HAP-1 (cell line): Measurements from ENCODE around the gene SLC9A3.

Experiments used
- DNase-seq, 2 experiments: peaks; one replicate each; pipeline ENCODE4 v3.0.0-alpha.2; 2016 to 2020; ENCODE audit warnings: low spot score in 2 of 2
- H3K27me3 ChIP-seq: fragments of 250-450 bp; sonication (Bioruptor Pico); 2 replicates; pipeline ENCODE4 v1.5.1; 2020; ENCODE audit warnings: low read depth, mild to moderate bottlenecking, moderate library complexity
- H3K36me3 ChIP-seq: fragments of 250-450 bp; sonication (Bioruptor Pico); replicated peaks from 2 replicates; pipeline ENCODE4 v1.5.1; 2020; ENCODE audit warnings: mild to moderate bottlenecking
- H3K4me1 ChIP-seq: fragments of 250-450 bp; sonication (Bioruptor Pico); 2 replicates; pipeline ENCODE4 v1.5.1; 2020; ENCODE audit warnings: mild to moderate bottlenecking
- H3K4me3 ChIP-seq: fragments of 250-450 bp; sonication (Bioruptor Pico); 2 replicates; pipeline ENCODE4 v1.5.1; 2020; ENCODE audit warnings: mild to moderate bottlenecking, moderate library complexity
- H3K9me3 ChIP-seq: fragments of 250-450 bp; sonication (Bioruptor Pico); 2 replicates; pipeline ENCODE4 v1.5.1; 2020; ENCODE audit warnings: mild to moderate bottlenecking, moderate library complexity
- in situ Hi-C: fragments of 300-500 bp; cut with MboI; formaldehyde crosslinking; loops from 3 replicates; pipeline ENCODE4 v1.14.3; 2020; ENCODE audit warnings: low sequenced_read_pairs, inconsistent platforms, mixed read lengths

Gene SLC9A3

DNA sequence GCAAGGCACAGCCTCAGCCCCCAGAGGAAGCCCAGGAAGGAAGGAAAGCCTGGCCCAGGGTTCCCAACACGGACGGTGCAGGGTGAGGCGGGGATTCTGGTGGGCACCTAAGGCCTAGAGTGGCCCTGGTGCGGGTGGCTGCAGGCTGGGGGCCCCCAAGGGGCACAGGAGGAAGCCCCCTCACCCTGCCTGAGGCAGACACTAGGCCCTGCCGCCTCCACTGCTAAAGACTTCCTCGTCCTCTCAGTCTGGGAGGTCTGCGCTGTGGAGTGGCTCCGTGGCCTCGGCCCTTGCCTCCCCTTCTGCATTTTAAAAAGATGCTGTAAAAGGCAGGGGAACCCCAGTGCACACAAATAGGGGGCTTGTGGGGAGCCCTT is 3.4 kb downstream of the SLC9A3 start:
- H3K4me3 ChIP-seq: no peak overlapping the region
- H3K9me3 ChIP-seq: no peaks in the 10 kb centered on the region
- H3K36me3 ChIP-seq: no peaks in the 10 kb centered on the region
- peaks cover 28% of the 10 kb centered on the region for H3K27me3 ChIP-seq
- in situ Hi-C loops: no loop called here
- DNase-seq: no peak
- H3K4me1 ChIP-seq: no peaks in the 10 kb centered on the region

GRCh38 chr5:520196-520849 is 3.9 kb downstream of the SLC9A3 start:
- no peak for DNase-seq
- H3K4me1 ChIP-seq: no peaks in the 10 kb centered on the region
- no peaks in the 10 kb centered on the region for H3K36me3 ChIP-seq
- no peak overlapping the region for H3K4me3 ChIP-seq
- in situ Hi-C loops: no loop called here
- peaks cover 24% of the 10 kb centered on the region for H3K27me3 ChIP-seq
- no peaks in the 10 kb centered on the region for H3K9me3 ChIP-seq

DNA sequence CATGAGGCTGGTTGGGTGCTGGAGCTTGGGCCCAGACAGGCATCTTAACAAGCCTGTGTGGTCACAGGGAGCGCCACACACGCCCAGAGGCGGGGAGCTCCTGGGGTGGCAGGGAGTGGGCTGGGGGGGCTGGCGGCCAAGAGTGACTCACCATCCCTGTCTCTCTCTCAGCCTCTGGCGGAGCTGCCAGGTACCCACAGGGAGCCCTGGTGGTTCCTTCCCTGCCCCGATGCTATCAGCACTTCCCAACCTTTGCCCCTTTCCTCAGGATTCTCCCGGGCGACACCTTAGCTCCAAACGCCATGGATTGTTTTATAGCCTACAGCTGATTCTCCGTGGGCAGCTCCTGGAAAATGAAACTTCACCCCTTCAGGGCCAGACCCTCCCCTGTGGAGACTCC is 5.5 kb downstream of the SLC9A3 start:
- H3K9me3 ChIP-seq: no peaks in the 10 kb centered on the region
- no peak overlapping the region for H3K4me3 ChIP-seq
- H3K36me3 ChIP-seq: no peaks in the 10 kb centered on the region
- DNase-seq: no peak
- in situ Hi-C loops: no loop called here
- H3K27me3 ChIP-seq: peaks cover 34% of the 10 kb centered on the region
- no peaks in the 10 kb centered on the region for H3K4me1 ChIP-seq

GRCh38 chr5:517535-518100 is 6.6 kb downstream of the SLC9A3 start:
- DNase-seq: no peak
- Histone ChIP-seq H3K27me3 (peaks cover 34% of the 10 kb centered on the region), H3K4me3 (no peak overlapping the region), H3K4me1 (no peaks in the 10 kb centered on the region), H3K36me3 (no peaks in the 10 kb centered on the region), H3K9me3 (no peaks in the 10 kb centered on the region)
- in situ Hi-C loops: no loop called here

DNA sequence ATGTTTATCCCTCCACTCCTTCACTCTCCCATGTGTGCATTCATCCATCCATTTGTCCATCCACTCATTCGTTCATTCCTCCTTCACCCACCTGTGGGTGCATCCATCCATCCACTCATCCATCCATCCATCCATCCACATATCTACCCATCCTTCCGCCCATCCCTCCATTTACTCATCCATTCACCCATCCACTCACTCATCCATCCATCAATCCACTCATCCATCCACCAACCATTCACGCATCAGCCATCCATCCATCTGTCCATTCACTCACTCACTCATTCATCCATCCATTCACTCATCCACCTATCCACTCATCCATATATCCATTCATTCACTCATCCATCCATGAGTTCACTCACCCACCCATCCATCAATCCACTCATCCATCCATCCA is 7.3 kb downstream of the SLC9A3 start:
- no peak for DNase-seq

DNA sequence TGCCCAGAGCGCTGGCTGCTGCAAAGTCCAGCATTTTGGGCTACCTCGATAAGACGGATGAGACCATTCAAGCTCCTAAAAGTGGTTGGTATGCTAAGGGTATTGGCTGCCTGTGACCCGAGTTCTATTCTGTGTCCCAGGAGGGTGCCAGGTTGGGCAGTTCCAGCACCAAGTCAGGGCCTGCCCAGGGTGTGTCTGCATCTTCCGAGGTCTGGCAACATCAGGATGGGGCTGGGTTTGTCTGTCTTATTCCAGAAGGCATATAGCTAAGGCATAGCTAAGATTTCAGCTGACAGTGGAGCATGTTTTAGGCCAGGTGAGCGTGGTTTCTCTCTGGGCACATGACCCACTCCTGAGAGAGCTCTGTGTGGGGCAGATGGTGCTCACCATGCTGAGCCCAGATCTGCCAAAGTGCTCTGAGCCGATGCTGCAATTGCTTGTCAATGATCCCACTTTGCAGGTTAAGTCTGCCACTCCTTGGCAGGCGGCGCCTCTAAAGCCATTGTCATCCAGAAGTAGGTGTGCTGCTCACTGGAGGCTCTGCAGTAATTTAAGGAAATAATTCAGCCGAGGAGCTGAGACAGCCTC is 7.8 kb downstream of the SLC9A3 start:
- in situ Hi-C loops: no loop called here
- Histone ChIP-seq H3K4me1 (no peaks in the 10 kb centered on the region), H3K9me3 (no peaks in the 10 kb centered on the region), H3K27me3 (peaks cover 34% of the 10 kb centered on the region), H3K36me3 (no peaks in the 10 kb centered on the region), H3K4me3 (no peak overlapping the region)
- DNase-seq: no peak

More for the DNA sequence above, 7.3 kb downstream of the SLC9A3 start:
- Histone ChIP-seq H3K4me3 (no peak overlapping the region), H3K36me3 (no peaks in the 10 kb centered on the region), H3K27me3 (peaks cover 31% of the 10 kb centered on the region), H3K9me3 (no peaks in the 10 kb centered on the region), H3K4me1 (no peaks in the 10 kb centered on the region)
- in situ Hi-C loops: no loop called here

DNA sequence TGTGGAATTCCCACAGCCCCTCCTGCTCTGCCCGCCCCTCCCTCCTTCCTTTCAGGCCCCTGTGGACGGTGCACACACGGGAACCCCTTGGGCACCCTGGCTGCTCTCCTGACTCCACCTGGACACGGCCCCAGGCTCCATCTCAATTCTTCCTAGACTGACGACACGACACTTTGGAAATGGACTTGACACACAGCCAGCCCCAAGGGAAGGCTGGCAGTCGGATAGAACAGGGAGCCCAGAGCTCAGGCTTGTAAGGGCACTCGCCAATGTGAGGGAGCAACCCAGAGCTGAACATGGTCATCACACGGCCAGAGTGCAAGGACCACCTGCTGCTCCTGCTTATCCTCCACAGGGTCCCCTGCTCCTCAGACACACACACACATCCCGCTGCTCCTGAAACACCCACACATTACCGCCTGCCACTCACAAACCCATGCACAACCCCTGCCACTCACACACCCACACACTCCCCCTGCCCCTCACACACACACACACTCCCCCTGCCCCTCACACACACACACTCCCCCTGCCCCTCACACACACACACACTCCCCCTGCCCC is 8.9 kb downstream of the SLC9A3 start:
- H3K27me3 ChIP-seq: peaks cover 37% of the 10 kb centered on the region
- H3K4me3 ChIP-seq: no peak overlapping the region
- H3K4me1 ChIP-seq: no peaks in the 10 kb centered on the region
- no peaks in the 10 kb centered on the region for H3K36me3 ChIP-seq
- DNase-seq: no peak
- no peaks in the 10 kb centered on the region for H3K9me3 ChIP-seq
- in situ Hi-C loops: no loop called here

DNA sequence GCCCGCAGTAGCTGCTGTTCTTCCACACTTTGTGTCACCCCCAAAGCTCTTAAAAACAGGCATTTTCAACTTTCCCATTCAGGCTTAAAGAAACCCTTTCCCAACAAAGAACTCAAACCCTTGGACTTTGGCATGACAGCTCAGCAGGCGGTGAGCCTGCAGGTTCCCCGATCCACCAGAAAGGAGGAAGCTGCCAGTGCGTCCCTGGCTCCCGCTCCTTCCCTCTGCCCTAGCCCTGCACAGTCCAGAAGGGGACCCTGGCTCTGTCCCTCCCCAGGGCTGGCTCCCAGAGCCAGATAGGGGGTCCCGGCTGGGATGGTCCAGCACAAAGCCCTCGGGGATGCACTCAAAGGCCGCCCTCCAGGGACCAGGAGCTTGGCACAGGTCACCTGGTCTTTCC is 9.6 kb downstream of the SLC9A3 start:
- in situ Hi-C loops: no loop called here

GRCh38 chr5:514101-514485 is 10.2 kb downstream of the SLC9A3 start:
- H3K9me3 ChIP-seq: no peaks in the 10 kb centered on the region
- H3K27me3 ChIP-seq: peaks cover 37% of the 10 kb centered on the region
- no peak for DNase-seq
- H3K4me3 ChIP-seq: no peak overlapping the region
- in situ Hi-C loops: no loop called here
- H3K36me3 ChIP-seq: no peaks in the 10 kb centered on the region
- H3K4me1 ChIP-seq: no peaks in the 10 kb centered on the region

More for the DNA sequence above, 9.6 kb downstream of the SLC9A3 start:
- peaks cover 37% of the 10 kb centered on the region for H3K27me3 ChIP-seq
- DNase-seq: no peak
- H3K36me3 ChIP-seq: no peaks in the 10 kb centered on the region
- no peak overlapping the region for H3K4me3 ChIP-seq
- no peaks in the 10 kb centered on the region for H3K4me1 ChIP-seq
- H3K9me3 ChIP-seq: no peaks in the 10 kb centered on the region

DNA sequence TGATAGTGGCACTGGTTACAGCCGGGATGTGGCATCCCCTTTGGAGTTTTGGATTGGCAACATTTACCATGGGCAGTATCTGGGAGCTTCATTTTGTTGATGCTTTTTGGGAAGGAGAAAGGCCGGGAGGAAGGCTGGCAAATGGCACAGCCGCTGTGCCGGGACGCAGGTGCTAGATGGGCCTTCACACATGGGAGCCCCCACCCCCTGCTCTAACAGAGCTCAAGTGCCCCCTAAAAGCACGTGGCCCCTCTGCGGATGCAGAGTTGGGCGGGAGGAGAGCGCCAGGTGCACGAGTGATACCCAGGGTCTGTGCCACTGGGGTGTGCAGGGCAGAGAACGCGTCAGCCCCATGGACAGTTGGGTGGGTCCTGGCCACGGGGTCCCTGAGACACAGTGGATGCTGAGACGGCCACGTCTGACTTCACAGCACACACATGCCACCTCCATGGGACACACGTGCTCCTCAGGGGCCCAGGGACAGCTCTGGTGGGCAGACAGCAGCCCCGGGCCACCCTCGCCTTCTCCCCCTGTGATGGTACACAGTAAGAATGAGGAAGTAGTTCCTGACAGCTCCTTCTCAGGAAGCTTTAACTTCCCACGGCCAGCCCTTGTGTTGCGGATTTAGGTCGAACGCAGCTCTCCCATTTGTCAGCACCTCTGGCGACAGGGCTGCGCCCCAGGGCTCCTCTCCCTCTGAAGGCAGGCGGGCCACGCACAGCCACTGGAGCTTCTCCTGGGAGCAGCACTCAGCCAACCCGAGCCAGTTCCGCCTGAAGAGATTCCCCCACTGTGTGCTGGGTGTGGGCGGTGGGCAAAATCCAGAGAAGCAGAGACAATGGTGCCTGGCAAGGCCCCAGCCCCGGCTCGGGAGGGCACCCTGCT is 10.8 kb downstream of the SLC9A3 start:
- peaks cover 37% of the 10 kb centered on the region for H3K27me3 ChIP-seq
- no peak for DNase-seq
- H3K4me1 ChIP-seq: no peaks in the 10 kb centered on the region
- in situ Hi-C loops: no loop called here
- H3K9me3 ChIP-seq: no peaks in the 10 kb centered on the region
- H3K36me3 ChIP-seq: no peaks in the 10 kb centered on the region
- no peak overlapping the region for H3K4me3 ChIP-seq

DNA sequence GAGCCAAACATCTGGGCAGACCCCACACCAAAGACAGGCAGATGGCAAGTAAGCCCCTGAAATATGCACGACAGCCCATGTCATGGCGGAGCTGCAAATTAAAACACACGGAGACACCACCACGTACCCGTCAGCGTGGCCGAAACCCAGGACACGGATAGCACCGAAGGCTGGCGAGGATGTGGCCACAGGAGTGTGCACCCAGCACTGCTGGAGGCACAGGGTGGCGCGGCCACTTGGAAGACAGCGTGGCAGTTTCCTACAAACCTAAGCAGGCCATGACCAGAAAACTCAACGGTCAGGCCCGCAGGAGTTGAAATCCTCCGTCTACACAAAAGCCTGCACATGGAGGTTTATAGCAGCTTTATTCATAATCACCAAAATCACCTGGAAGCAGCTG is 12.8 kb downstream of the SLC9A3 start:
- H3K4me3 ChIP-seq: no peak overlapping the region
- in situ Hi-C loops: no loop called here
- H3K27me3 ChIP-seq: peaks cover 37% of the 10 kb centered on the region
- H3K36me3 ChIP-seq: no peaks in the 10 kb centered on the region
- H3K4me1 ChIP-seq: no peaks in the 10 kb centered on the region
- DNase-seq: no peak
- H3K9me3 ChIP-seq: no peaks in the 10 kb centered on the region

GRCh38 chr5:510521-510920 is 13.7 kb downstream of the SLC9A3 start:
- Histone ChIP-seq H3K27me3 (peaks cover 34% of the 10 kb centered on the region), H3K9me3 (no peaks in the 10 kb centered on the region), H3K36me3 (no peaks in the 10 kb centered on the region), H3K4me1 (no peaks in the 10 kb centered on the region), H3K4me3 (no peak overlapping the region)
- no peak for DNase-seq
- in situ Hi-C loops: no loop called here

- Histone ChIP-seq H3K4me3 (no peak overlapping the region), H3K4me1 (no peaks in the 10 kb centered on the region), H3K27me3 (peaks cover 27% of the 10 kb centered on the region), H3K36me3 (no peaks in the 10 kb centered on the region), H3K9me3 (no peaks in the 10 kb centered on the region)
- no peak for DNase-seq
- in situ Hi-C loops: no loop called here
These were observed 14.6 kb downstream of the SLC9A3 start for GRCh38 chr5:509611-510185.
